ENCODE measurements around the gene NACC2. TPM values are rescaled to one million over a fixed set of nuclear protein-coding genes. Genes with fewer than 3 reads are reported as not detected.

The NACC2 gene, protein sequence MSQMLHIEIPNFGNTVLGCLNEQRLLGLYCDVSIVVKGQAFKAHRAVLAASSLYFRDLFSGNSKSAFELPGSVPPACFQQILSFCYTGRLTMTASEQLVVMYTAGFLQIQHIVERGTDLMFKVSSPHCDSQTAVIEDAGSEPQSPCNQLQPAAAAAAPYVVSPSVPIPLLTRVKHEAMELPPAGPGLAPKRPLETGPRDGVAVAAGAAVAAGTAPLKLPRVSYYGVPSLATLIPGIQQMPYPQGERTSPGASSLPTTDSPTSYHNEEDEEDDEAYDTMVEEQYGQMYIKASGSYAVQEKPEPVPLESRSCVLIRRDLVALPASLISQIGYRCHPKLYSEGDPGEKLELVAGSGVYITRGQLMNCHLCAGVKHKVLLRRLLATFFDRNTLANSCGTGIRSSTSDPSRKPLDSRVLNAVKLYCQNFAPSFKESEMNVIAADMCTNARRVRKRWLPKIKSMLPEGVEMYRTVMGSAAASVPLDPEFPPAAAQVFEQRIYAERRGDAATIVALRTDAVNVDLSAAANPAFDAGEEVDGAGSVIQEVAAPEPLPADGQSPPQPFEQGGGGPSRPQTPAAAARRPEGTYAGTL
- total RNA-seq (ENCODE audit: unreplicated experiment) = 9.6 TPM
- long read RNA-seq = 0 reads

DNA sequence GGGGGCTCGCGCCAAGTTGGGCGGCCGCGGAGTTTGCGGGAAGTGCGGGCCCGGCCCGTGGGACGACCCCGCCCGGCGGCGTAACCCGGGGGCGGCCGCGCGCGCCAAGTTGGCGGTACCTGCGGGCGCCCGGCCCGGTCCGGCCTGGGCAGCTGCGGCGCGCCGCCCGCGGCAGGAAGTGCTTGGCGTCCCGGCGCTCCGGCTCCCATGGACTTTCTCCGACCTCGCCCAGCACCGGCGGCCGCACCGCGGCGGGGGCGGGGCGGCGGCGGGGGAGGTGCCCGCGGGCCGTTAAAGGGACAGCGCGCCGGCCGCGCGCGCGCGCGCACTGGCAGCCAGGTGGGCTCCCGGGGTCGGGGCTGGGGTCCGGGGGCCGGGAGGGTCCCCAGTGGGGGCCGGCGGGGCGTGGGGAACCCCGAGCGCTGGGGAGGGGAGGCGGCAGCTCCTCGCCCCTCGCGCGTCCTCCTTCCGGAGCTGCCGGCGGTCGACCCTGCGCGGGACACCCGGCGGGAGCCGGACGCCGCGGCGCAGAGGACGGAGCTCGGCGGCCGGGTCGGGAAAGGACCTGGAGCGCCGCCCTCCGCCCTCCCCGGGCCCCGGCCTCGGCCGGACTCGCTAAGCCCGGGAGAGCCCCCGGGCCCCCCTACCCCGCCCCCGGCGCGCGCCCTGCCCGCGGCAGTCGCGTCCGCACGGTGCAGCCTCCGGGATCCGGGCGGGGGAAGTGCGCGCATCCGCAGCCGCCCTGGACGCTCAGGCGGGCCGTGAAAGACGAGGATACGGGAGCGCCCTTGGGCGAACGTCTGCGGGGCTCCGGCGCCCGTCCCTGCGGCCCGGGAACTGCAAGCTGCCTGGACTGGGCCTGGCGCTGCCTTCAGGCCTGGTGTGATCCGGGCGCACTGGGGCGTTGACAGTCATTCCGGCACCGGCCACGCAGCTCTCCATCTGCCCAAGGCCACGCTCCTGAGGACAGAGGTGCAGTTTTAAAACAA is at the start of gene NACC2:
Gene NACC2 (minus strand): TSS at position 220 of the 989 bp plus-strand sequence. CDS start 44,768 bp downstream, outside the sequence.
- Mint-ChIP-seq H3K36me3 (ENCODE audit: low read depth, unreplicated experiment) (no peaks in the 10 kb centered on the region), H3K27ac (ENCODE audit: unreplicated experiment) (no peak within 1 kb of the TSS), H3K4me3 (ENCODE audit: unreplicated experiment) (peak within 1 kb of the TSS; percentile 77), H3K27me3 (ENCODE audit: unreplicated experiment) (peaks cover 12% of the 10 kb centered on the region), H3K4me1 (ENCODE audit: unreplicated experiment) (peaks cover 3% of the 10 kb centered on the region), H3K9me3 (ENCODE audit: unreplicated experiment) (no peaks in the 10 kb centered on the region)
- TF ChIP-seq, protein P1, sequence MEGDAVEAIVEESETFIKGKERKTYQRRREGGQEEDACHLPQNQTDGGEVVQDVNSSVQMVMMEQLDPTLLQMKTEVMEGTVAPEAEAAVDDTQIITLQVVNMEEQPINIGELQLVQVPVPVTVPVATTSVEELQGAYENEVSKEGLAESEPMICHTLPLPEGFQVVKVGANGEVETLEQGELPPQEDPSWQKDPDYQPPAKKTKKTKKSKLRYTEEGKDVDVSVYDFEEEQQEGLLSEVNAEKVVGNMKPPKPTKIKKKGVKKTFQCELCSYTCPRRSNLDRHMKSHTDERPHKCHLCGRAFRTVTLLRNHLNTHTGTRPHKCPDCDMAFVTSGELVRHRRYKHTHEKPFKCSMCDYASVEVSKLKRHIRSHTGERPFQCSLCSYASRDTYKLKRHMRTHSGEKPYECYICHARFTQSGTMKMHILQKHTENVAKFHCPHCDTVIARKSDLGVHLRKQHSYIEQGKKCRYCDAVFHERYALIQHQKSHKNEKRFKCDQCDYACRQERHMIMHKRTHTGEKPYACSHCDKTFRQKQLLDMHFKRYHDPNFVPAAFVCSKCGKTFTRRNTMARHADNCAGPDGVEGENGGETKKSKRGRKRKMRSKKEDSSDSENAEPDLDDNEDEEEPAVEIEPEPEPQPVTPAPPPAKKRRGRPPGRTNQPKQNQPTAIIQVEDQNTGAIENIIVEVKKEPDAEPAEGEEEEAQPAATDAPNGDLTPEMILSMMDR (IDR thresholded peaks at IDR 0.05; ENCODE audit: unreplicated experiment) = no peak
- DNase-seq (ENCODE audit: low spot score) = peak; percentile 45

DNA sequence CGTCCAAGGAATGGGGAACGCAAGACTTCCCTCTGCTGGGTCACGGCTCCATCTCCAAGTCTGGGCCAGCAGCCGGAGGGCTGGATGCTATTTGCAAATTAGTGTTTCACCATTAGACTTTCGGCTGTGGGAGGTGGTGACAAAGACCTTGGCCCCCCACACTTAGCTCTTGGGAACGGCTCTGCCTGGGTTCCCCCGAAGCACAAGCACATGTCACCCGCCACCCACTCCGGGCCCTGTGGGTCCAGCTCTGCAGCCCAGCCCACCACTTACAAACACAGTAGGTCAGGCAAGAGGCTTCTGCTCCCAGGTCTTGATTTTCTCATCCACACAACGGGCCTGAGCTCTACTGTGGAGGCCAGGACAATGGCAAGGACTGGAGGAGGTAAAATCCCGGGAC is 49.4 kb upstream of the NACC2 start:
- no peak for DNase-seq (ENCODE audit: low spot score)
- no peaks in the 10 kb centered on the region for H3K36me3 Mint-ChIP-seq (ENCODE audit: low read depth, unreplicated experiment)
- no peak overlapping the region for H3K4me3 Mint-ChIP-seq (ENCODE audit: unreplicated experiment)
- no peaks in the 10 kb centered on the region for H3K9me3 Mint-ChIP-seq (ENCODE audit: unreplicated experiment)
- TF ChIP-seq, protein P1 (IDR thresholded peaks at IDR 0.05; ENCODE audit: unreplicated experiment) = no peak
- no peaks in the 10 kb centered on the region for H3K27me3 Mint-ChIP-seq (ENCODE audit: unreplicated experiment)
- no peaks in the 10 kb centered on the region for H3K4me1 Mint-ChIP-seq (ENCODE audit: unreplicated experiment)
- H3K27ac Mint-ChIP-seq (ENCODE audit: unreplicated experiment) = no peak overlapping the region

DNA sequence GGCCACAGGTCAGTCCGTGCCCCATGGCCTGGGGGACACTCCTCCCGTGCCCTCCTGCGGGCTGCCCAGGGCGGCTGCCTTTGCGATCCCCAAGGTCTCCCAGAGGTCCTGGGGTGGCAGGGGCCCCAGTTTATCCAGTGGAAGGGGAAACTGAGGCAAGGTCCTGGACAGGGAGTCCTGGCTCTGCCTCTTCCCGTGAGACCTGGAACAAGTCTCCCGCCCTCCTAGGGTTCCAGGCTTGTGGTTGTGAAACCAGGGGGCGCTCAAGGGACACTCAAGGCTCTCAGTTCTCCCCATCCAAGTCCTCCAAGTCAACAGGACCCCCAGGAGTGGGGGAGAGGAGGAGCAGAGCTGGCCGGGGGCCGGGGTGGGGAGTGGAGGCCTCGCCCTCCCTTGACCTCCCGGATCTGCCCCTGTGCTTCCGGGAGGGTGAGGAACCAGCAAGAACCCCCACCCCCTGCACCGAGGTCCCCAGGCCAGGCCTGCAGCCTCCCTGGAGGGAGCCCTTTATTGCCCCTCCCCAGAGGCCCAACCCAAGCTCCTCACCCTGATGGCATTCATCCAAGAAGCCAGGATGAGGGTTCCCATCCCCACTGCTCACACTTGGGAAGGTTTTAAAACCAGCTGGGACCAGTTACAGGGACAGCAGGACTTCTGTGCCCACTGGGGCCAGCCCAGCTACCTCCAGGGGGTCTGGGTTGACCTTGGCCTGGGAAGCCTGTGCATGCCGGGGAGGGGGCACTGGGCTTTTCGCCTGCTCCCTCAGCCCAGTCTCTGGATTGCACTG is 48.3 kb upstream of the NACC2 start:
- Mint-ChIP-seq H3K27me3 (ENCODE audit: unreplicated experiment) (no peaks in the 10 kb centered on the region), H3K4me3 (ENCODE audit: unreplicated experiment) (no peak overlapping the region), H3K27ac (ENCODE audit: unreplicated experiment) (no peak overlapping the region), H3K4me1 (ENCODE audit: unreplicated experiment) (no peaks in the 10 kb centered on the region), H3K36me3 (ENCODE audit: low read depth, unreplicated experiment) (no peaks in the 10 kb centered on the region), H3K9me3 (ENCODE audit: unreplicated experiment) (no peaks in the 10 kb centered on the region)
- peak; percentile 59 for DNase-seq (ENCODE audit: low spot score)
- TF ChIP-seq, protein P1 (IDR thresholded peaks at IDR 0.05; ENCODE audit: unreplicated experiment) = no peak

DNA sequence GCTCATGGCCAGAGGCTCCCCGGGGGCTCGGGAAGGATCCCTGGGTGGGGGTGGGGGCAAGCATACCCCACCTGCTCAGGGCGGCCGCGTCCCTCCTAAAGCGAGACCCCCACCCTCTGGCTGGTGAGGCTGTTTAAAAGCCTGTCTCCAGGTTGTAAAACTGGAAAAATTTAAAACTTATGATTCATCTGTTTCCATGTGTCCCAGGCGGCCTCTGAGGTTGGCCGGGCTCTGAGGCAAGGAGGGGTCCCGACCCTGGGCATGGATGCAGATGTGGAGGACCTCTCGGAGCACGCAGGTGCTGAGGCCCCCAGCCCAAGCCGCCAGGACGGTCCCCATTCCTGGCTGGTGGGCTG is 47.7 kb upstream of the NACC2 start:
- Mint-ChIP-seq H3K4me1 (ENCODE audit: unreplicated experiment) (no peaks in the 10 kb centered on the region), H3K27ac (ENCODE audit: unreplicated experiment) (no peak overlapping the region), H3K36me3 (ENCODE audit: low read depth, unreplicated experiment) (no peaks in the 10 kb centered on the region), H3K27me3 (ENCODE audit: unreplicated experiment) (no peaks in the 10 kb centered on the region), H3K4me3 (ENCODE audit: unreplicated experiment) (no peak overlapping the region), H3K9me3 (ENCODE audit: unreplicated experiment) (no peaks in the 10 kb centered on the region)
- no peak for DNase-seq (ENCODE audit: low spot score)
- TF ChIP-seq, protein P1 (IDR thresholded peaks at IDR 0.05; ENCODE audit: unreplicated experiment) = no peak

Data from endothelial cell (in vitro differentiated cells).